Activated T-cell treated with anti-CD3 and anti-CD28 coated beads, Interleukin-2, amount 50 U/mL, for 1 hour (primary cell): Measurements from ENCODE around the gene NDUFA11.
"Not testable (repeated sequence)": the region's sequence is repeated elsewhere in the genome, so short reads cannot be mapped to it uniquely, and the experiment has no call there.

Experiments used
- DNase-seq: peaks from one replicate; pipeline ENCODE4 v3.0.0-alpha.2; 2020

Gene NDUFA11

GRCh38 chr19:5851302-5851701 lies 52.3 kb downstream of the NDUFA11 start, which contains the start of gene FUT3:
FUT3 (minus strand) TSS chr19:5851449.
- no peak for DNase-seq

DNA sequence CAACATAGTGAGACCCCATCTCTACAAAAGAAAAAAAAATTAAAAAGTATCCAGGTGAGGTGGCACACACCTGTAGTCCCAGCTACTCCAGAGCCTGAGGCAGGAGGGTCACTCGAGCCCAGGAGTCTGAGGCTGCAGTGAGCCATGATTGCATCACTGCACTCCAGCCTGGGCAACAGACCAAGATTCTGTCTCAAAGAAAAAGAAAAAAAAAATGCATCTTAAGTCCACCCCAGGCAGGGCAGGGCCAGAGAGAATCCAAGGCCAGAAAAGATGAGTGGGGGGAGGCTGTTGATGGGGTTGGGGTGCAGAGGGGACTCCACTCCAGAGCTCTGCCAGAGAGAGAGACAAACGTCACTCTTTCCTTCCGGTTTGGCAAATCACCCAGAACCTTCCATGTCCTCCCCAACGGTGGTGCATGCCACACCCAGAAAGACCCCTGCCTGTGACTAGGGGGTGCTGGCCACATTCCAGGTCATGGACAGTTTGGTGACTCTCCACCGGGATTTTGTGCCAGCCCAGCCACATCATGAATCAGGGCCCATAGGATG lies 52.8 kb downstream of the NDUFA11 start:
- no peak for DNase-seq

DNA sequence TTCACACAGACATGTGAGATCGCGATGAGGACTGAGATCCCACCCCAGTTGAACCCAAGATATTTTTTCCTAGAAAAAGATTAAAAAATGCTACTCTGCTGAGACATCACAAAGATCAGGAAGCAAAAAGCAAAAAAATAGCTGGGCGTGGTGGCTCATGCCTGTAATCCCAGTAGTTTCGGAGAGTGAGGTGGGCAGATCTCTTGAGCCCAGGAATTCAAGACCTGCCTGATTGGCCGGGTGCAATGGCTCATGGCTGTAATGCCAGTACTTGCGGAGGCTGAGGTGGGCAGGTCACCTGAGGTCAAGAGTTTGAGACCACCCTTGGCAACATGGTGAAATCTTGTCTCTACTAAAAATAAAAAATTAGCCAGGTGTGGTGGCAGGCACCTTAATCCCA lies 53.4 kb downstream of the NDUFA11 start:
- DNase-seq: no peak

DNA sequence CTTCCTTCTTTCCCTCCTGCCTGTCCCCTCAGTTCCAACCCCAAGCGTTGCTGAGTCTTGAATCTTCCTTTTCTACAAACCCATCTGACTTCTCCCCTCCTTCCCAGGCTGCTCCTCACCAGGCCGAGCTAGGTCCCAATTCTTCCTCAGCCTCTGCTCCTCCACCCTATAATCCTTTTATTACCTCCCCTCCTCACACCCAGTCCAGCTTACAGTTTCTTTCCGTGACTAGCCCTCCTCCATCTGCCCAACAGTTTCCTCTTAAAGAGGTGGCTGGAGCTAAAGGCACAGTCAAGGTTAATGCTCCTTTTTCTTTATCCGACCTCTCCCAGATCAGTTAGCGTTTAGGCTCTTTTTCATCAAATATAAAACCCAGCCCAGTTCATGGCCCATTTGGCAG lies 55.0 kb downstream of the NDUFA11 start:
- DNase-seq: not testable (repeated sequence)

DNA sequence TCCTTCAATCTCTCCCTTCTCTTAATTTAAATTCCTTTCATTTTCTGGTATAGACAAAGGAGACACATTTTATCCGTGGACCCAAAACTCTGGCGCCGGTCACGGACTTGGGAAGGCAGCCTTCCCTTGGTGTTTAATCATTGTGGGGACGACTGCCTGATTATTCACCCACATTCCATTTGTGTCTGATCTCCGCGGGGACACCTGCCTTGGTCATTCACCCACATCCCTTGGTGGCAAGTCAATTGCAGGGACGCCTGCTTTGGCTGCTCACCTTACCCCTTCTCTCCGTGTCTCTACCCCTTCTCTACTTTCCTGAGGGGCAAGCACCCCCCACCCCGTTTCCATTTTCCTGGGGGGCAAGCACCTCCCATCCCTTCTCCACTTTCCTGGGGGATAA lies 55.7 kb downstream of the NDUFA11 start:
- not testable (repeated sequence) for DNase-seq
